DND-41 (cell line): ENCODE data around the gene ZNF277.

Source experiments
- EZH2 ChIP-seq: IDR thresholded peaks from 3 replicates; pipeline ENCODE4 v1.6.1; 2012; ENCODE audit warnings: borderline replicate concordance, low read depth, mild to moderate bottlenecking, moderate library complexity, low read length, inconsistent platforms; ENCODE audit not compliant: severe bottlenecking
- TF ChIP-seq, protein P1 (sequence below): IDR thresholded peaks from 2 replicates; pipeline ENCODE4 v1.5.1; 2012; ENCODE audit warnings: borderline replicate concordance, low read length, moderate library complexity, mild to moderate bottlenecking; ENCODE audit not compliant: poor library complexity, severe bottlenecking; ENCODE audit errors: extremely low read depth

DNA sequence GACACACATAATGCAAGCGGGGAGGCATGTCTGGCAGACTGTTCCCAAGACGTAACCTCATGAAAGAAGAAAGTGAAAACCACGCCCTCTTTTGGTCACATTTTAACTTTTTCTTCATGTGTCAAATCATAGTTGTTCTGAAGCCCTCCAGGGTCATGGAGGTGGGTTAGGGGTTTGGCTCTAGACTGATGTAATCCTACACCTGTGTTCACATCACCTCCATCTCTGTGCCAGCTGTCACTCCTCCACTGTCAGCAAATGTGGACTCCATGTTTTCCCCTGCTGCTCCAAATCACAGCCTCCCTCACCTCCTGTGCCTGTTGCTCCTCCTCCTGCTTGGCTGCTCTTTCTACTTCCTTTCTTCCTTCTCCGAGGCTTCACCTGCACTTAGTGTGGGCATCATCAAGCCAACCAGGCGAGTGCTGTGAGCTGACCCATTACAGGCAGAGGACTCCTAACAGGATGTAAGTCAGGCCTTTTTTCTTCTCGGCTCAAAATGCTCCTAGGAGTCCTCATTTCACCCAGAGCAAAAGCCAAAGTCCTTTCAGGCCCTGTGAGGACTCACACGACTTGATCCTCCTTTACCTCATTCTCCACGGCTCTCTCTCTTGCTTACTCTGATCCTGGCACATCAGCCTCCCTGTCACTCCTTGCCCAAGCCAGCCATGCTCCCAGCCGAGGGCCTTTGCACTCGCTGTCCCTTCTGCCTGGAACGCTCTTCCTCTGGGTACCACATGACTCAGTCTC, 177.3 kb downstream of the ZNF277 start:
- TF ChIP-seq, protein P1, sequence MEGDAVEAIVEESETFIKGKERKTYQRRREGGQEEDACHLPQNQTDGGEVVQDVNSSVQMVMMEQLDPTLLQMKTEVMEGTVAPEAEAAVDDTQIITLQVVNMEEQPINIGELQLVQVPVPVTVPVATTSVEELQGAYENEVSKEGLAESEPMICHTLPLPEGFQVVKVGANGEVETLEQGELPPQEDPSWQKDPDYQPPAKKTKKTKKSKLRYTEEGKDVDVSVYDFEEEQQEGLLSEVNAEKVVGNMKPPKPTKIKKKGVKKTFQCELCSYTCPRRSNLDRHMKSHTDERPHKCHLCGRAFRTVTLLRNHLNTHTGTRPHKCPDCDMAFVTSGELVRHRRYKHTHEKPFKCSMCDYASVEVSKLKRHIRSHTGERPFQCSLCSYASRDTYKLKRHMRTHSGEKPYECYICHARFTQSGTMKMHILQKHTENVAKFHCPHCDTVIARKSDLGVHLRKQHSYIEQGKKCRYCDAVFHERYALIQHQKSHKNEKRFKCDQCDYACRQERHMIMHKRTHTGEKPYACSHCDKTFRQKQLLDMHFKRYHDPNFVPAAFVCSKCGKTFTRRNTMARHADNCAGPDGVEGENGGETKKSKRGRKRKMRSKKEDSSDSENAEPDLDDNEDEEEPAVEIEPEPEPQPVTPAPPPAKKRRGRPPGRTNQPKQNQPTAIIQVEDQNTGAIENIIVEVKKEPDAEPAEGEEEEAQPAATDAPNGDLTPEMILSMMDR: peak; percentile 45
- no peak for TF ChIP-seq EZH2
